HG03432 (cell line): ENCODE measurements around the gene STAB2.
"Not testable (repeated sequence)": the region's sequence is repeated elsewhere in the genome, so short reads cannot be mapped to it uniquely, and the experiment has no call there.

Source experiments
- ATAC-seq: cut with Tn5 transposase; IDR thresholded peaks from one replicate; pipeline ENCODE4 v1.9.1; 2021; ENCODE audit warnings: mild to moderate bottlenecking, moderate library complexity; ENCODE audit not compliant: unreplicated experiment

STAB2 gene

GRCh38 chr12:103652808-103653207 is 65.7 kb downstream of the STAB2 start:
- ATAC-seq = no peak

GRCh38 chr12:103653568-103654173 is 66.6 kb downstream of the STAB2 start:
- ATAC-seq = not testable (repeated sequence)

GRCh38 chr12:103654816-103655215 is 67.7 kb downstream of the STAB2 start:
- ATAC-seq = no peak

- no peak for ATAC-seq
These were observed 69.2 kb downstream of the STAB2 start for GRCh38 chr12:103656291-103656690.

GRCh38 chr12:103657331-103657730 is 70.3 kb downstream of the STAB2 start:
- ATAC-seq = no peak

GRCh38 chr12:103664626-103665025 is 77.6 kb downstream of the STAB2 start:
- no peak for ATAC-seq

- ATAC-seq = no peak
These were observed 78.9 kb downstream of the STAB2 start for GRCh38 chr12:103665971-103666370.

GRCh38 chr12:103667125-103667524 is 80.1 kb downstream of the STAB2 start:
- no peak for ATAC-seq

GRCh38 chr12:103668520-103668919 is 81.4 kb downstream of the STAB2 start:
- no peak for ATAC-seq

GRCh38 chr12:103671367-103671766 is 84.3 kb downstream of the STAB2 start:
- ATAC-seq = no peak

GRCh38 chr12:103672401-103673119 is 85.5 kb downstream of the STAB2 start:
- no peak for ATAC-seq

- ATAC-seq = no peak
These were observed 86.4 kb downstream of the STAB2 start for GRCh38 chr12:103673487-103673886.

GRCh38 chr12:103673891-103674375 is 86.9 kb downstream of the STAB2 start:
- ATAC-seq = no peak

- no peak for ATAC-seq
These were observed 89.8 kb downstream of the STAB2 start for GRCh38 chr12:103676893-103677292.

- ATAC-seq = no peak
These were observed 90.3 kb downstream of the STAB2 start for GRCh38 chr12:103677341-103677740.

GRCh38 chr12:103677905-103678304 is 90.8 kb downstream of the STAB2 start:
- no peak for ATAC-seq

GRCh38 chr12:103679421-103680170 is 92.5 kb downstream of the STAB2 start:
- ATAC-seq = no peak

GRCh38 chr12:103680591-103681141 is 93.6 kb downstream of the STAB2 start:
- no peak for ATAC-seq

- ATAC-seq = no peak
These were observed 99.0 kb downstream of the STAB2 start for GRCh38 chr12:103686026-103686425.

GRCh38 chr12:103687253-103687652 is 100.2 kb downstream of the STAB2 start:
- ATAC-seq = no peak

GRCh38 chr12:103688376-103689063 is 101.4 kb downstream of the STAB2 start:
- ATAC-seq = no peak
